K562 (cell line): ENCODE results near the gene TP53BP2. TPM values are rescaled to one million over a fixed set of nuclear protein-coding genes. Genes with fewer than 3 reads are reported as not detected.

ENCODE experiments used
- CBX3 ChIP-seq, 2 experiments: IDR thresholded peaks; 1 replicate in 1 of 2; 2 replicates in 1 of 2; pipeline ENCODE4 v1.6.1; 2012; ENCODE audit warnings: inconsistent platforms in 2 of 2, low read length in 2 of 2, borderline replicate concordance in 1 of 2, control low read depth in 1 of 2
- CSDE1 ChIP-seq, 2 experiments: fragments of 450-650 bp; IDR thresholded peaks; 2 replicates each; pipeline ENCODE4 v1.6.1; 2016; ENCODE audit warnings: mild to moderate bottlenecking in 1 of 2
- RFX5 ChIP-seq: IDR thresholded peaks from 2 replicates; pipeline ENCODE4 v1.6.1; 2011; ENCODE audit warnings: low read depth, mild to moderate bottlenecking, improper control_type of control experiment, low read length
- YY1 ChIP-seq, 3 experiments: IDR thresholded peaks; 2 replicates each; pipeline ENCODE4 v1.6.1; 2011; ENCODE audit warnings: low read length in 2 of 3, mild to moderate bottlenecking in 2 of 3, moderate library complexity in 2 of 3, borderline replicate concordance in 1 of 3, control low read depth in 1 of 3, low read depth in 1 of 3; ENCODE audit not compliant: insufficient read depth in 3 of 3, insufficient replicate concordance in 2 of 3, control insufficient read depth in 1 of 3, insufficient read length in 1 of 3; ENCODE audit errors: extremely low read depth in 1 of 3
- ZBTB2 ChIP-seq: fragments of 450-650 bp; IDR thresholded peaks from 2 replicates; pipeline ENCODE4 v1.6.1; 2016; ENCODE audit warnings: antibody characterized with exemption
- ZBTB43 ChIP-seq: sonication (generic); formaldehyde crosslinking; IDR thresholded peaks from 2 replicates; pipeline ENCODE4 v1.8.0; 2023; ENCODE audit warnings: mild to moderate bottlenecking, missing genetic modification reagents
- polyA plus RNA-seq, 8 experiments: library from polyadenylated mRNA; depleted of rRNA in 4 of 8; stranded (reverse) in 5 of 8; unstranded in 3 of 8; fragments of >200 nt; fragmentation: Nextera tagmentation in 2 of 8; fragmentation: Illumina TruSeq in 1 of 8; extraction: Ambion mirVana in 2 of 8; extraction: Trizol in 1 of 8; gene quantifications; 2 replicates each; pipeline versions ENCODE4 v1.2.1 to v1.2.3, GENCODE V29; 2011 to 2014; ENCODE audit warnings: inconsistent platforms in 1 of 8, missing spikeins in 1 of 8
- total RNA-seq, 7 experiments: library from RNA; depleted of rRNA in 6 of 7; stranded (reverse); fragments of >200 nt in 6 of 7; fragmentation: Illumina TruSeq in 2 of 7; extraction: Trizol in 2 of 7; gene quantifications; 2 replicates each; pipeline versions ENCODE4 v1.2.1 to v1.2.3, GENCODE V29; 2011 to 2021; ENCODE audit warnings: low replicate concordance in 1 of 7
- TF ChIP-seq, protein P1 (sequence below): fragments of 450-650 bp; IDR thresholded peaks from 2 replicates; pipeline ENCODE4 v1.7.0; 2016; ENCODE audit warnings: borderline replicate concordance
- TF ChIP-seq, protein P2 (sequence below): fragments of 150-350 bp; conservative IDR thresholded peaks from 2 replicates; pipeline ENCODE4 v1.6.1; 2014; ENCODE audit warnings: low read length

The TP53BP2 gene
- total and polyA plus RNA-seq, 9 of the 15 experiments (the other 6 are each of a cell fraction or from before 2014, with no cell fraction given) = 17.0 to 69.6 (median 40.1) TPM

- TF ChIP-seq YY1 (IDR thresholded peaks at IDR 0.05; ENCODE audit: borderline replicate concordance in 1 of 3, control insufficient read depth in 1 of 3, extremely low read depth in 1 of 3, insufficient read depth in 3 of 3, insufficient read length in 1 of 3, insufficient replicate concordance in 2 of 3, low read depth in 1 of 3, low read length in 2 of 3) (peak in 1 of 3 experiments; percentile 36), ZBTB2 (0 out of 2 replicates have a peak, but pooled peaks have one; percentile 18), CSDE1 (IDR thresholded peaks at IDR 0.05) (no peak), CBX3 (IDR thresholded peaks at IDR 0.05; ENCODE audit: borderline replicate concordance in 1 of 2, low read length in 2 of 2) (no peak), ZBTB43 (CRISPR knock-in tag) (no peak), RFX5 (no peak)
- TF ChIP-seq, protein P1, sequence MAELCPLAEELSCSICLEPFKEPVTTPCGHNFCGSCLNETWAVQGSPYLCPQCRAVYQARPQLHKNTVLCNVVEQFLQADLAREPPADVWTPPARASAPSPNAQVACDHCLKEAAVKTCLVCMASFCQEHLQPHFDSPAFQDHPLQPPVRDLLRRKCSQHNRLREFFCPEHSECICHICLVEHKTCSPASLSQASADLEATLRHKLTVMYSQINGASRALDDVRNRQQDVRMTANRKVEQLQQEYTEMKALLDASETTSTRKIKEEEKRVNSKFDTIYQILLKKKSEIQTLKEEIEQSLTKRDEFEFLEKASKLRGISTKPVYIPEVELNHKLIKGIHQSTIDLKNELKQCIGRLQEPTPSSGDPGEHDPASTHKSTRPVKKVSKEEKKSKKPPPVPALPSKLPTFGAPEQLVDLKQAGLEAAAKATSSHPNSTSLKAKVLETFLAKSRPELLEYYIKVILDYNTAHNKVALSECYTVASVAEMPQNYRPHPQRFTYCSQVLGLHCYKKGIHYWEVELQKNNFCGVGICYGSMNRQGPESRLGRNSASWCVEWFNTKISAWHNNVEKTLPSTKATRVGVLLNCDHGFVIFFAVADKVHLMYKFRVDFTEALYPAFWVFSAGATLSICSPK = no peak
- TF ChIP-seq, protein P2, sequence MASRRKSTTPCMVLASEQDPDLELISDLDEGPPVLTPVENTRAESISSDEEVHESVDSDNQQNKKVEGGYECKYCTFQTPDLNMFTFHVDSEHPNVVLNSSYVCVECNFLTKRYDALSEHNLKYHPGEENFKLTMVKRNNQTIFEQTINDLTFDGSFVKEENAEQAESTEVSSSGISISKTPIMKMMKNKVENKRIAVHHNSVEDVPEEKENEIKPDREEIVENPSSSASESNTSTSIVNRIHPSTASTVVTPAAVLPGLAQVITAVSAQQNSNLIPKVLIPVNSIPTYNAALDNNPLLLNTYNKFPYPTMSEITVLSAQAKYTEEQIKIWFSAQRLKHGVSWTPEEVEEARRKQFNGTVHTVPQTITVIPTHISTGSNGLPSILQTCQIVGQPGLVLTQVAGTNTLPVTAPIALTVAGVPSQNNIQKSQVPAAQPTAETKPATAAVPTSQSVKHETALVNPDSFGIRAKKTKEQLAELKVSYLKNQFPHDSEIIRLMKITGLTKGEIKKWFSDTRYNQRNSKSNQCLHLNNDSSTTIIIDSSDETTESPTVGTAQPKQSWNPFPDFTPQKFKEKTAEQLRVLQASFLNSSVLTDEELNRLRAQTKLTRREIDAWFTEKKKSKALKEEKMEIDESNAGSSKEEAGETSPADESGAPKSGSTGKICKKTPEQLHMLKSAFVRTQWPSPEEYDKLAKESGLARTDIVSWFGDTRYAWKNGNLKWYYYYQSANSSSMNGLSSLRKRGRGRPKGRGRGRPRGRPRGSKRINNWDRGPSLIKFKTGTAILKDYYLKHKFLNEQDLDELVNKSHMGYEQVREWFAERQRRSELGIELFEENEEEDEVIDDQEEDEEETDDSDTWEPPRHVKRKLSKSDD = no peak
Measured at GRCh38 chr1:223838125-223838854, 7.5 kb downstream of the TP53BP2 start (continued).
